ENCODE results near the gene KMT5C.

The KMT5C gene

DNA sequence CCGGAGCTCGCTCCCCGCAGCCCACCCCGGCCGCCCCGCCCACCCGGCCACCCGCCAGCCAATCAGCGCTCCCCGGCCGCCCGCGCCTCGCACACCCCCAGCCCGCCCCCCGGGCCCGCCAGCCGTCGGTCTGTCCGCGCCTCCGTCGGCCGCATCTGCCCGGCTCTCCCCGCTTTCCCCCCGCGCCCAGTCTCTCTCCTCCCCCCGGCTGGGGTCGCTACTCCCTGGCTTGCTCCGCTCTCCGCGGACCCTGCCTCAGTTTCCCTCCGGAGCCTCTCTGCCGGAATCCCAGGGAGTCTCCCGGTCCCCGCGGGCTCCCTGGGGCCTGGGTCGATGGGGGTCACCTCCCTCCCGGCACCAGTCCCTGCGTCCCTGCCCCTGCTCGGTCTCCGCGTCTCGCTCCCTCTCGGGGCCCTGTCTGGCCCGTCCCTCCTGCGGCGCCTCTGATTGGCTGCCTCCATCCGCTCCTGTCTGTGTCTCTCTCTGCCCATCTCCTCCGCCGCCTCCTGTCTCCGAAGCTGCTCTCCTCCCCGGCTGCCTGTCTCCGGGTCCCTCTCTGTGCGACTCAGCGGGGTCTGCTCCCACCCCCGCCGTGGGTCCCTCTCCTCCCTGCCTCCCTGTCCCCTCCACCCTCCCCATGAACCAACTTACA lies 30.1 kb downstream of the KMT5C start:
- DNase-seq, result peak; percentile 28

DNA sequence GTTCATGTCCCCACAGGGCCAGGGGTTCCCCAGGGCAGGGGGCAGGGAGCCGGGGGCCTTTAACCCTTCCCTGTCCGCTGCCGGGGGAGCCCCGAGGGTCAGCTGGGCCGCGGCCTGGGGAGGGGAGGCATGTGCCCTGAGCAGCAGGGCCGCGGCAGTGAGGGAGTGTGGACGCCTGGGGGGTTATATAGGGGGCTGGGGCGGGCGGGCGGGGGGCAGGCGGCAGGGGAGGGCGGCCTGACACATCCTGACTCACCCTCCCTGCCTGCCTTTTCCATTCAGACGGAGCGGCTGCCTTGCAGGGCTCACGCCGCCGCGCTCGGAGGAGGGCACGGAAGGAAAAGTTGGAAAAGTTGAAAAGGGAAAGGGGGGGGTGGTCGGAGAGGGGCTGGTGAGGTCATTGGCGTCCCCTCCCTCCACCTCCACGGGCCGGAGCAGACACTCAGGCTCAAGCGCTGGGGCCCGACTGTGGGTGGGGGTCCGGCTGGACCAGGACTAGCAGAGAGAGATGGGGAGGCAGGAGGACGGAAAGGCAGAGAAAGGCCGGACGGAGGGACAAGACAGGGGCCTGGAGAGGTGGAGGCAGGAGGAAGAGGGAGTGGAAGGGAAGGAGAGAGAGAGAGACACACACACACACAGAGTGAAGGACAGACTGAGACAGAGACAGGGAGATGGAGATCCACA lies 30.8 kb downstream of the KMT5C start, which contains the start of gene IL11:
Gene IL11, minus strand, starts transcription at position 159 of the 684 bp plus-strand sequence. Its CDS starts 153 bp downstream, at position 6.
- DNase-seq, result no peak

DNA sequence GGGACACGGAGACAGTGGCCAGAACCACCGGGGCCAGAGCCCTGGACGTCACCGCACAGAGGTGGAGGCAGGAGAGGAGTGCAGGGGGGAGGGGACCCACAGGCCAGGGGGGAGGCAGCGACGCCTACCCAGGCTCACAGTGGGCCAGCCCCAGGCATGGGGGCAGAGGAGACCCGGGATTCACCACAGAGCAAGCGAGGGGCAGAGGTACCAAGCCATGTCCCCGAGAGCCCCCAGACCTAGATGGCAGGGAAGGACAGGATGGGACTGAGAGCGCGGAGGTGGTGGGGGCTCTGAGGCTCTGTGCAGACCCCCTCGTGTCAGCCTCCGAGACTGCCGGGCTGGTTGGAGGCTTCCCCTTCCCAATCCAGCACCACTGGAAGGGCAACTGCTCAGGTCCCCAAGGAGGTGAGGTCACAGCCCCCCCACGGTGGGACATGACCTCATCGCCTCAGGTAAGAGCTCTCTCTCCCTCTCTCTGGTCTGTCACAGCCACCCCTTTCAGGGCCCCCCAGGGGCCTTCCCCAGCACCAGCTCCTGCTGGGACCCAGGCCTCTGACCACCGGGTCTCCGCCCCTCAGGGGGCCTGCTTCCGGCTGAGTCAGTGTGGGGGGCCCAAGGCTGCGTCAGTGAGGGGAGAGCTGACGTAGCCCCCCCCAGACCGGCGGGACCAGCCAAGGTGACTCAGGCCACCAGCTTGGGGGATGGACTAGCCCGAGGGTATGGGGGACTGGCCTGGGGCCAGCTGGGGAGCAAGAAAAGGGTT lies 32.8 kb downstream of the KMT5C start:
- DNase-seq, result no peak

DNA sequence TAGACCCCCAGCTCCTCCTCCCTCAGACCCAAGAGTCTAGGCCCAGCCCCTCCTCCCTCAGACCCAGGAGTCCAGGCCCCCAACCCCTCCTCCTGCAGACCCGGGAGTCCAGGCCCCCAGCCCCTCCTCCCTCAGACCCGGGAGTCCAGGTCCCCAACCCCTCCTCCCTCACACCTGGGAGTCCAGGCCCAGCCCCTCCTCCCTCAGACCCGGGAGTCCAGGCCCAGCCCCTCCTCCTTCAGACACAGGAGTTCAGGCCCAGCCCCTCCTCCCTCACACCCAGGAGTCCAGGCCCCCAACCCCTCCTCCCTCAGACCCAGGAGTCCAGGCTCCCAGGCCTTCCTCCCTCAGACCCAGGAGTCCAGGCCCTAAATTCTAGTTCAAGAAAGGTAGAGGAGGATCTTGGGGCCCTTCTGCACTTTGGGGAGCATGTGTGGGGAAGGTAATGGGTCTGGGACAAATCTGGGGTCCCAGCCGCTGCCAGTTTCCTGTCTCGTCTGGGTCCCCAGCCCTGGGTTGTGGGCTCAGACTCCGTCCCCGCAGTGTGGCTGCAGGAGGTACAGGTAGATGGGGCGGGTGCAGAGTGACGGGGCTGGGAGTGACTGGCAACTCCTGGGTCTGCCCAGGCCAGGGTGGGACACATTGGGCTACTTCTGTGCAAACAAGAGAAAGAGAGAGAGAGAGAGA lies 33.8 kb downstream of the KMT5C start:
- DNase-seq, result no peak

DNA sequence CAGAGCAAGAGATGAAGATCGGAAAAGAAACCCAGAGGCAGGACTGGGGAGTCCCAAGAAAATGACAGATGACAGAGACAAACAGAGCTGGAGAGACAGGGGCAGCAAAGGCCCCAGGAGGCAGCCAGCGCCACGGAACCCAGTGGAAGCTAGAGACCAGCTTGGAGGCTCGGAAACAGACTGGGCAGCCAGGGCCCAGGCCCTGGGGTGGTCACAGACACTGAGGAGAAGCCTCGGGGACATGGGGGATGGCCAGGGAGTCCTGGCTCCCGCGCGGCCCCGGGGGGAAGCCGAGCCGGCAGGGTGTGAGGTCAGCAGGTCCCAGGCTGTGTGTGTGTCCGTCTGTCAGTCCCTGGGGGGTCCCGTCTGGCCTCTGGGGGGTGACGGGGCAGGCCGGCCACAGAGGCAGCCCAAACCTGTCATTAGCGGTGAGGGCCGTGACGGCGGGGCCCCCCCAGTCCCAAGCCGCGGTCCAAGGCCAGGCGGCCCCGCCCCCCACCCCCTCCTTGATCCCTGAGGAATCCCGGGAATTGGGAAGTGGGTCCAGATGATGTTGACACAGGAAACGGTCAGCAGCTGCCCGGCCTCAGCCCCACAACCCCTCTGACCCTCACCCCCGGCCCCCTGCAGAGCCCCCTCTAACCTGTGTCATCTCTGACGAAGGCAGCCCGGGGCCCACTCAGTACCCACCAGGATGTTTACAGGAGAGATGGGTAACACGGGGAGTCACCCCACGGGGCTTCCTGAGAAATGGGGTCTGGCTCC lies 34.5 kb downstream of the KMT5C start:
- DNase-seq, result no peak

DNA sequence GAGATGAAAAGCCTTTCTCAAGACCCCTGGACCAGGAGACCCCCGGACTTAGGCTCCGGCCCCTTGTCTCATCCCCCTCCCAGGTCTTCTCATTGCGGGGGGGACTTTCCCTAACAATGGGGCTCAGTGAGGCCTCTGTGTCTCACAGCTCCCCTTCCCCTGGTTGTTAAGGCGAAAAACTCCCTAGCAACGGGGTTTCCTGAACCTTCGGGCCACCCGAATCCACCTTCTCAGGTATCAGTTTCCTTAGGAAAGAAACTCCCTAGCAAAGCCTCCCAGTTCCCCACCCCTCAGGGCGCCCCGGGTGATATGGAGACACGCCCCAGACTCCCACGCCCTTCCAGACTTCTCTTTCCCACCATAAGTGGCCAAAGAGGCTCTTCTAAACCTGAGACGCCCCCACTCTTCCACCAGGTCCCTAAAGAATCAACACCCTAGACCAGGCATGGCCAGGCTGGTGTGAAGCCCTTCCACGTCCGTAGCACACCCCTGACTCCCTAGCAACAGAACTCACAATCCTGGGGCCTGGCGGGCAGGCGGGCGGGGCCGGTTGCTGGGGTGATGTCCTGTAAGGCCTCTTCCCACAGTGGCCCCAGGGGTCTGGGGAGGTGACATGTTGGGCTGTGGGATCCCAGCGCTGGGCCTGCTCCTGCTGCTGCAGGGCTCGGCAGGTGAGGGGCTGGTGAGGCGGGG lies 36.7 kb downstream of the KMT5C start, which contains the start of gene TMEM190:
Gene TMEM190, plus strand, starts transcription at position 586 of the 693 bp plus-strand sequence. Its CDS starts 28 bp downstream, at position 614.
- DNase-seq, result no peak

DNA sequence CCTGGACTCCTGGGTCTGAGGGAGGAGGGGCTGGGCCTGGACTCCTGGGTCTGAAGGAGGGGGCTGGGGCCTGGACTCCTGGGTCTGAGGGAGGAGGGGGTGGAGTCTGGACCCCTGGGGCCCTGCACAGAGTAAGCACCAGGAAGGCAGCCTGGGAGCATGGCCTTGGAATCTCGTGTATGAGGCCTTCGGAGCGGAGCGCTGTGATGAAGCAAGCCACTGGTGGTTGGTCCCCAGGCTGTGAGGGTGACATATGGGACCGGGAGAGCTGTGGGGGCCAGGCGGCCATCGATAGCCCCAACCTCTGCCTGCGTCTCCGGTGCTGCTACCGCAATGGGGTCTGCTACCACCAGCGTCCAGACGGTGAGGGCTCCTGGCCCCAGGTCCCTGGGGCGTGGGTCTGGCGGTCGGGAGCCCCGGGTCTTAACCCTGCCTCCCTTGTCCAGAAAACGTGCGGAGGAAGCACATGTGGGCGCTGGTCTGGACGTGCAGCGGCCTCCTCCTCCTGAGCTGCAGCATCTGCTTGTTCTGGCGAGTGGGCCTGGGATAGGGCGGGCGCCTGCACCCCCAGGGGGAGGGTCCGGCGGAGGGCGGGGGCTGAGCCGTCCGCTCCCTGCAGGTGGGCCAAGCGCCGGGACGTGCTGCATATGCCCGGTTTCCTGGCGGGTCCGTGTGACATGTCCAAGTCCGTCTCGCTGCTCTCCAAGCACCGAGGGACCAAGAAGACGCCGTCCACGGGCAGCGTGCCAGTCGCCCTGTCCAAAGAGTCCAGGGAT lies 37.9 kb downstream of the KMT5C start:
- no peak for DNase-seq

DNA sequence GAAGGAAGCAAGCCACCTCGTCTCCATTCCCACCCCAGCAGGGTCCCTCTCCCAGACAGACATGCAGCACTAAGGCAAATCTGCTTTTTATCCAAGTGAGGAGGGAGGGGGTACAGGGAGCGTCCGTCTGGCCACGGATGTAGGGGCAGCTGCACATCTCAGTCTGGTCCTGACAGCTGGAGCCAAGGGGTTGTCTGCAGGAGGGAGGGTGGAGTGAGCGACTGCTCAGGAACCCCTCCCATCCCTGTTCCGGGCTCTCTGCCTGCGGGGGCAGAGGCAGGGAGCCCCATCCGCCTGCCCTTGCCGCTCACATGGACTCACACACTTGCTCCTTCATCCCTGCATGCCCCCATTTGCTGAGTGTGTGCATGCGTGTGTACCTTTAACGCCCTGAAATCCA lies 39.5 kb downstream of the KMT5C start:
- DNase-seq, result no peak

DNA sequence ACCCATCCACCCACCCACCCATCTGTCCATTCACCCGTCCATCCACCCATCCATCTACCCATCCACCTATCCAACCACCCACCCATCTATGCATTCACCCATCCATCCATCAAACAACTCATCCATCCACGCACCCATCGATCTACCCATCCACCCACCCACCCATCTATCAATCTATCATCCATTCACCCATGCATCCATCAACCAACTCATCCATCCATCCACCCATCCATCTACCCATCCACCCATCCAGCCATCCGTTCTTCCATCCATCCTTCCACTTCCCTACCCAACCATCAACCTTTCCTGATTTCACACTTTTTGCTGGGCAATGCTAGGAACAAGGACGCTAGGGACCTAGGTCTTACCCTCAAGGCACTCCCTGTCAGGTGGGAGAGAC lies 42.3 kb downstream of the KMT5C start:
- DNase-seq, result no peak

DNA sequence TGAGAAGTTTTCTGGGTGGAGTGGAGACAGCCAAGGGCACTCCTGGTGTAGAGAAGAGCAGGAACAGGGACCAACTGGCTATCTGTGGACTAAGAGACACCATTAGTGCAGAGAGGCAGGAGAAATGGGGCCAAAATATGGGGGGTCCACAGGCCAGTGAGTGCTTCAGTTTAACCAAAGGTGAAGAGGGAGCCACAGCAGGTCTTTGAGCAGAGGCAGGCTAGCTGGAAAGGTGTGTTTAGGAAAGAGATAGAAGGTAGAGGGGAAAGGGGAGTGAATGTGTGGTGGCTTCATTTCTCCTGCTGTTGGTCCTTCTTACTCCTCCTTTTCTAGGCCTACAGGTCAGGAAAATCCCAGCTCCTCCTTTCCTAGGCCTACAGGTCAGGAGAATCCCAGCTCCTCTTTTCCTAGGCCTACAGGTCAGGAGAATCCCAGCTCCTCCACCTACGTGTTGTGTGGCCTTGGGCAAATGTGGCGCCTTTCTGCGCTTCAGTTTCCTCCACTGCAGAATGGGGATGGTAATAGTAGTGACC lies 42.9 kb downstream of the KMT5C start:
- DNase-seq, result no peak

DNA sequence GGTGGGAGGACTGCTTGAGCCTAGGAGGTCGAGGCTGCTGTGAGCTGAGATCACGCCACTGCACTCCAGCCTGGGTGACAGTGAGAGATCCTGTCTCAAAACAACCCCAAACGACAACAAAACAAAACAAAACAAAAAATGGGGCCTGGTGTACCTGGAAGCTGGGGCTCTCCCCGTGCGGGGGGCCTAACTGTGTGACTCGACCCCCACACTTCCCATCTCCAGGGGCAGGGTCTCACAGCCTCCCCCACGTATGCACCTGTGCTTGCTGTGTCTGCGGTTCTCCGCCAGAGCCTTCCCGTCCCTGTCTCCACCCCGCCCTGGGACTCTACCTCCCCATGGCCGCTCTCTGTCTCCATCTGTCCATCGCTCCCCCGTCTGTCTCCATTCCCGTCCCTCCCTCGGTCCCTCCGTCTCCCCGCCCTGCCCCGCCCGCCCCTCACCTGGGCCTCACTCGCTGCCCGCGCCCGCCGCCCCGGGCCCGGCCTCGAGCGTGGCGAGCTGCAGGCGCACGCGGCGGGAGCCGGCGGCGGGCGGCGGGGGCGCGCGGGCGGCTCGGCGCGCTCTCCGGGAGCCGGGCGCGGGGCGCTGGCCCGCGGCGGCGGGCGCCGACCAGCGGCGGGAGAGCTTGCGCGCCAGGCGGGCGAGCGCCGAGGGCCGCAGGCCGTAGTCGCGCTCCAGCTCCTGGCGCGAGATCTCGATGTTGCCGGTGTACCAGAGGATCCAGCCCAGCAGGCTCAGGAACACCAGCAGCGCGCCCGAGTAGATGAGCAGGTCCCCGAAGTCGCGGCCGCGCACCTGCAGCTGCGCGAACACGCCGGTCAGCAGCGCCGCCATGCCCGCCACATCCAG lies 43.8 kb downstream of the KMT5C start:
- peak; percentile 72 for DNase-seq

DNA sequence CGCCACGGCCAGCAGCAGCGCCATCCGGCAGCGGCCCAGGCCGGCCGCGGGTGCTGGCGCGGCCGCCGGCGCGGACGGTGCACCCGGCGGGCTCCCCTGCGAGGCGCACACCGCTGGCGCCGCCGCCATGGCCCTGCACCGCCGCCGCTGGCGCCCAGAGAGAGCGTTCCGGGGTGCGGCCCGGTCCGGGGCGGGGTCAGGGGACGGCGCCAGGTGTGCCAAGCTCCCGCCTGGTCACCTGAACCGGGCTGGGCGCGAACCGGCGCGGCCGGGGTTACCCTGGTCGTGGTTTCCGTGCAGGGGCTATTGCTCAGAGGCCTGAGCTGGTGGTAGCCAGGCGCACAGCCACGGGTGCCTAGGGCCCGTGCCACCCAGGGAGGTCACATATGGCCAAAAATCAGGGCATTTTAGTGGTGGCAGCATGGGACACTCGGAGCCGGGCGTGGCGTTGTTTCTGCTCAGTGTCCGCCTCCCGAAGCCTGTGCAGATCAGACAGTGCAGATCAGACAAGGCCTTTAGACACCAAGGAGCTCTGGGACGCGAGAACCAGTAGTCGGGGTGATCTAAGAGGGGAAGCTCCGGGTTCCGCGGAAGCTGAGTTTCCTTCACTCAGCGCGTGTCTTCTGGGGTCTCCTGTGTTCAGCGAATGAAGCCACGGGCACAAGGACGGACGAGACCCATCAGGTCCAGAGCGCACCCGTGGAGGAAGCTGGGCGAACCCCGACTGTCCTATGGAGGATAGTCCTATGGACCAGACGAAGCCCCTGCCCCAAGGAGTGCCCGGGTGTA lies 44.6 kb downstream of the KMT5C start, which contains the start of gene TMEM238:
Gene TMEM238, minus strand, starts transcription at position 162 of the 789 bp plus-strand sequence. Its CDS starts 33 bp downstream, at position 129.
- no peak for DNase-seq

DNA sequence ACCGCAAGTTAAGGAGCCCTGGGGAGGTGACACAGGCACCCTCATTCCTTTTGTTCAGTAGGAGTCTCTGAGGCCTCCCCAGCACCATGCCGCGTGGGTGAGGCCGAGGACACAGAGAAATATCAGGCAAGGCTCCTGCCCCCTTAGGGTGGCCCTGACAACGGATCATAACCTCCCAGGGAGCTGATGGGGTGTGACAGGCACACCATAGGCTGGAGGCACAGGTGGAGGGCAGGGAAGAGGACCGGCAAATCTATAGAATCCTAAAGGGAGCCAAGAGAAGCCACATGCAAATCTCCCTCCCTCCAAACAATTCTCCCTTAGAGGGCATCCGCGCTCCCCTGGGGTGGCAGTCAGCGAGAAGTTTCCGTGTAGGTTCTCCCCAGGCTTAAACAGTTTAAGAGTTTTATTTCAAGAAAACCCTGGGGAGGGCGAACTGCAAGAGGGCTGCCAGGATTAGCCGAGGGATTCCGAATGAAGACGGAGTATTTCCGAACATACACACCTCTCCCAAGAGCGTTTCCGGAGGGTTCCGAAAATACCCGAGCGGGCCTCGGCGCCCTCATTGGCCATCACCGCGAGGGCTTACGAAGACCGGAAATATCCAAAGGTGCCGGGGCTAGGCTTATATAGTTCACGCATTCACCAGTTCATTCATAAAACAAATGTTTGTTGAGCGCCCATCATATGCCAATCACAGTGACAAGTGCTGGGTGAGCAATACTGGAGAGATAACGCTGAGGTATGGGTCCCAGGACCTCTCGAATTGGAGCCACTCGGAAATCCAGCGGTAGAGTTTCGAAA lies 45.4 kb downstream of the KMT5C start:
- DNase-seq, result peak; percentile 93

DNA sequence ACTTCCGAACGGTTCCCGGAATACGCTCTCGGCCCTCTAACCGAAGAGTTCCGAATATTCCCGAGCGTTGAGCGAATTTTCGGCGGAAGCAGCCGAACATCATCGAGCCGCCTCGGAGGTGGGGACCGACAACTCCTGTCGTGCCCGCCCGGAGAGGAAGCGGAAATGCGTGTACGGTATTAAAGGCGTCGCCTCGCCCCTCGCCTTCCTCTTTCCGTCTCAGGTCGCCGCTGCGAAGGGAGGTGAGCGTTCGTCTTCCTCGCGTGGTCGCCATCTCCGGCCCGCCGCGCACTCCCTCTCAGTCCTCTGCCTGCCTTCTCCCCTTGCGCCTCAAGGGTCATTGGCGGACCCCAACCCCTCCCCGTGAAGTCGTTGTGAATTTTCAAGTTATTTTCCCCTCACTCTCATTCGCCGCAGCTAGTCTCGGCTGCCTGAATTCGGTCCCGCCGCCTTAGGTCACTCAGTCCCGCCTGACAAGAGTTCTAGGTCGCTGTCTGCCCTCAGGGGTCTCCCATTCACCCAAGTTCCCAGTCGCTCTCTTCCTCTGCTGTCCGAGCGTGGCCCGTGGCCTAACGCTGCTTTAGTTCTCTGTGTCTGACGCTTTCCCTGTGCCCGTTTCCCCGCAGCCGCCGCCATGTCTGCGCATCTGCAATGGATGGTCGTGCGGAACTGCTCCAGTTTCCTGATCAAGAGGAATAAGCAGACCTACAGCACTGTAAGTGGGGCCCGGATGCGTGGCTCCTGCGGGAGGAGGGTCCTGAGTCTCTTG lies 46.2 kb downstream of the KMT5C start, which contains the start of gene RPL28:
Gene RPL28, plus strand, starts transcription at position 209 of the 769 bp plus-strand sequence. Its CDS starts 426 bp downstream, at position 635.
- DNase-seq, result peak; percentile 97

DNA sequence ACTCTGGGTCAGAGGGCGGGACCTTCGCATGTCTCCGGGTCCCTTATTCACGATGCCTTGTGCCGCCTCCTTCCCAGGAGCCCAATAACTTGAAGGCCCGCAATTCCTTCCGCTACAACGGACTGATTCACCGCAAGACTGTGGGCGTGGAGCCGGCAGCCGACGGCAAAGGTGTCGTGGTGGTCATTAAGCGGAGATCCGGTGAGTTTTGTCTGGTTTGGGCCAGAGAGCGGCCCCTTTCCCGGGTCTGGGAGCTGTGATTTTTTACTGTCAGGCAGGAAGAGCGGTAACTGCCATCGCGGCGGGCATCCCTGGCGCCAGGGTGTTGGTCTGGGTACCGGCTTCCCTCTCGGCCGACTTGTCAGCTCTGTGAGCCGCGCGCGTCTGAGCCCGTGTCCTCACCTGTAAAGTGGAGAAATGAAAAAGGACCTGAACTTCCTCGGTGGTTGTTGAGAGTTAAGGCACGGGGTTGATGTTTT lies 46.9 kb downstream of the KMT5C start:
- DNase-seq, result no peak

DNA sequence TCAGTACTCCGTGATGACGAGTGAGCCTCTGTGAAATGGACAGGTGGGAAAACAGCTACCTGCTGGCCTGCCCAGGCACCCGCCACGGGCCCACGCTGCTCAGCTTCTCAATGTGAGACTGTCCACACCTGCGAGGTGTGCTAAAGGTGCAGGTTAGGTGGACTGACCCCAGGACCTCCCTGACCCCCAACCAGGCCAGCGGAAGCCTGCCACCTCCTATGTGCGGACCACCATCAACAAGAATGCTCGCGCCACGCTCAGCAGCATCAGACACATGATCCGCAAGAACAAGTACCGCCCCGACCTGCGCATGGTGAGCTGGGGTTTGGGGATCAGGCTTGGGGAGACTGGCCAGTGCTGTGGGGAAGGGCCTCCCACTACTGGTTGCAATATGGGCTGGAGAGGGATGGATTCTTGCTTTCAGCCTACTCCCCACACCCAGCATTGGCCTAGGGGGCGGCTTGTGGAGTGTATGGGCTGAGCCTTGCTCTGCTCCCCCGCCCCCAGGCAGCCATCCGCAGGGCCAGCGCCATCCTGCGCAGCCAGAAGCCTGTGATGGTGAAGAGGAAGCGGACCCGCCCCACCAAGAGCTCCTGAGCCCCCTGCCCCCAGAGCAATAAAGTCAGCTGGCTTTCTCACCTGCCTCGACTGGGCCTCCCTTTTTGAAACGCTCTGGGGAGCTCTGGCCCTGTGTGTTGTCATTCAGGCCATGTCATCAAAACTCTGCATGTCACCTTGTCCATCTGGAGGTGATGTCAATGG lies 48.2 kb downstream of the KMT5C start:
- DNase-seq, result no peak
